Activated B cell treated with CpG ODN at 0.5 μM for 24 hours (primary cell): ENCODE measurements around the gene GP5. TPM values are rescaled to one million over a fixed set of nuclear protein-coding genes. Genes with fewer than 3 reads are reported as not detected.

Experiments used
- ATAC-seq: fragments of 200-7000 bp; cut with Tn5 transposase; one replicate; pipeline ENCODE4 v1.10.0; 2021; ENCODE audit warnings: low read depth, mild to moderate bottlenecking, moderate library complexity
- CTCF ChIA-PET: fragments of 350-600 bp; sonication (Branson Sonifier 250); formaldehyde crosslinking; loops from one replicate; lab custom pipeline; 2021; ENCODE audit warnings: antibody characterized with exemption; lab: Charles Lee
- POLR2A ChIA-PET: fragments of 350-600 bp; sonication (Branson Sonifier 250); formaldehyde crosslinking; loops from one replicate; lab custom pipeline; 2021; ENCODE audit warnings: antibody characterized with exemption; lab: Charles Lee
- DNase-seq: peaks from one replicate; pipeline ENCODE4 v3.0.0; 2022
- H3K27ac Mint-ChIP-seq: one replicate; pipeline ENCODE4 v1.8.0; 2020; ENCODE audit warnings: mixed read lengths
- H3K27me3 Mint-ChIP-seq: one replicate; pipeline ENCODE4 v1.8.0; 2021; ENCODE audit warnings: mixed read lengths
- H3K36me3 Mint-ChIP-seq: one replicate; pipeline ENCODE4 v1.8.0; 2021; ENCODE audit warnings: low read depth, mixed read lengths
- H3K4me1 Mint-ChIP-seq: one replicate; pipeline ENCODE4 v1.8.0; 2021; ENCODE audit warnings: mixed read lengths
- H3K4me3 Mint-ChIP-seq: one replicate; pipeline ENCODE4 v1.8.0; 2020; ENCODE audit warnings: mild to moderate bottlenecking, mixed read lengths
- H3K9me3 Mint-ChIP-seq: one replicate; pipeline ENCODE4 v1.8.0; 2020; ENCODE audit warnings: mixed read lengths
- CTCF ChIP-seq: fragments of 200-600 bp; IDR thresholded peaks from one replicate; pipeline ENCODE4 v1.8.0; 2022; ENCODE audit warnings: antibody characterized with exemption, mild to moderate bottlenecking
- intact Hi-C: fragments of 100-400 bp; cut with micrococcal nuclease; formaldehyde crosslinking; loops from one replicate; pipeline ENCODE4 v1.15.1; 2024
- total RNA-seq: library from RNA; stranded (reverse); gene quantifications from 2 replicates; pipeline ENCODE4 v1.2.3, GENCODE V29; 2022

Gene GP5
- total RNA-seq, 1 donor from 2014 or later: 0.18 TPM

GRCh38 chr3:194364652-194365434 lies 34.2 kb downstream of the GP5 start:
- no peak for ATAC-seq
- ChIA-PET POLR2A (no interaction called here), CTCF (interaction anchor here (0.9 kb wide), 1 partner anchor 39 kb away, joined by 3 read pairs; no protein-coding TSS in a partner anchor)
- Mint-ChIP-seq H3K9me3 (no peaks in the 10 kb centered on the region), H3K27ac (no peak overlapping the region), H3K36me3 (no peaks in the 10 kb centered on the region), H3K4me3 (no peak overlapping the region), H3K4me1 (no peaks in the 10 kb centered on the region), H3K27me3 (peaks cover 21% of the 10 kb centered on the region)
- no peak for TF ChIP-seq CTCF
- no peak for DNase-seq
- intact Hi-C loops: no loop called here

GRCh38 chr3:194364314-194364651 lies 34.8 kb downstream of the GP5 start:
- DNase-seq (no peak), ATAC-seq (no peak)
- intact Hi-C loops: no loop called here
- Mint-ChIP-seq H3K9me3 (no peaks in the 10 kb centered on the region), H3K27me3 (peaks cover 23% of the 10 kb centered on the region), H3K4me1 (no peaks in the 10 kb centered on the region), H3K27ac (no peak overlapping the region), H3K4me3 (no peak overlapping the region), H3K36me3 (no peaks in the 10 kb centered on the region)
- ChIA-PET CTCF (interaction anchor here (0.9 kb wide), 1 partner anchor 39 kb away, joined by 3 read pairs; no protein-coding TSS in a partner anchor), POLR2A (no interaction called here)
- TF ChIP-seq CTCF: no peak

GRCh38 chr3:194360568-194360967 lies 38.5 kb downstream of the GP5 start:
- H3K4me3 Mint-ChIP-seq: no peak overlapping the region
- DNase-seq (no peak), ATAC-seq (no peak)
- no peaks in the 10 kb centered on the region for H3K4me1 Mint-ChIP-seq
- H3K9me3 Mint-ChIP-seq: no peaks in the 10 kb centered on the region
- intact Hi-C loops: no loop called here
- no peak overlapping the region for H3K27ac Mint-ChIP-seq
- CTCF ChIA-PET: interaction anchor here (1.1 kb wide), 1 partner anchor 17 kb away, joined by 3 read pairs; no protein-coding TSS in a partner anchor
- TF ChIP-seq CTCF: no peak
- POLR2A ChIA-PET: no interaction called here
- no peaks in the 10 kb centered on the region for H3K36me3 Mint-ChIP-seq
- peaks cover 7% of the 10 kb centered on the region for H3K27me3 Mint-ChIP-seq

GRCh38 chr3:194357681-194358080 lies 41.4 kb downstream of the GP5 start:
- peaks cover 6% of the 10 kb centered on the region for H3K27me3 Mint-ChIP-seq
- no peaks in the 10 kb centered on the region for H3K4me1 Mint-ChIP-seq
- H3K36me3 Mint-ChIP-seq: no peaks in the 10 kb centered on the region
- intact Hi-C loops: no loop called here
- DNase-seq: no peak
- CTCF ChIA-PET: interaction anchor here (1.1 kb wide), 1 partner anchor 11 kb away, joined by 3 read pairs; no protein-coding TSS in a partner anchor
- POLR2A ChIA-PET: no interaction called here
- H3K27ac Mint-ChIP-seq: no peak overlapping the region
- no peaks in the 10 kb centered on the region for H3K9me3 Mint-ChIP-seq
- ATAC-seq: no peak
- H3K4me3 Mint-ChIP-seq: no peak overlapping the region
- no peak for TF ChIP-seq CTCF

GRCh38 chr3:194355379-194355778 lies 43.7 kb downstream of the GP5 start:
- peaks cover 6% of the 10 kb centered on the region for H3K27me3 Mint-ChIP-seq
- H3K4me1 Mint-ChIP-seq: no peaks in the 10 kb centered on the region
- no peak overlapping the region for H3K27ac Mint-ChIP-seq
- no peak for DNase-seq
- H3K4me3 Mint-ChIP-seq: no peak overlapping the region
- ChIA-PET POLR2A (no interaction called here), CTCF (interaction anchor here (1.1 kb wide), 1 partner anchor 12 kb away, joined by 3 read pairs; no protein-coding TSS in a partner anchor)
- intact Hi-C loops: no loop called here
- H3K9me3 Mint-ChIP-seq: no peaks in the 10 kb centered on the region
- no peaks in the 10 kb centered on the region for H3K36me3 Mint-ChIP-seq
- no peak for TF ChIP-seq CTCF
- no peak for ATAC-seq
